PFSK-1 (cell line): ENCODE results near the gene SLIRP.

Experiments
- FOXP2 ChIP-seq: optimal IDR thresholded peaks from 2 replicates; pipeline ENCODE3; 2011; ENCODE audit warnings: borderline replicate concordance, control low read depth, inconsistent platforms; ENCODE audit not compliant: insufficient read depth; ENCODE audit errors: extremely low read length, extremely low read depth
- POLR2AphosphoS5 ChIP-seq: IDR thresholded peaks from 2 replicates; pipeline ENCODE4 v1.6.1; 2012; ENCODE audit warnings: low read depth, mild to moderate bottlenecking, control low read depth, low read length, moderate library complexity
- REST ChIP-seq, 2 experiments: IDR thresholded peaks; 2 replicates each; pipeline versions ENCODE4 v1.6.1 to v1.8.0; 2011 to 2012; ENCODE audit warnings: low read depth in 2 of 2, low read length in 2 of 2, control low read depth in 1 of 2, inconsistent platforms in 1 of 2, mild to moderate bottlenecking in 1 of 2, moderate library complexity in 1 of 2; ENCODE audit not compliant: insufficient read depth in 1 of 2
- SIN3A ChIP-seq: IDR thresholded peaks from 2 replicates; pipeline ENCODE4 v1.6.1; 2012; ENCODE audit warnings: mild to moderate bottlenecking, low read length, moderate library complexity, borderline replicate concordance; ENCODE audit not compliant: insufficient read depth
- TAF1 ChIP-seq: IDR thresholded peaks from 2 replicates; pipeline ENCODE4 v1.6.1; 2012; ENCODE audit warnings: low read length, control low read depth, borderline replicate concordance; ENCODE audit not compliant: insufficient read depth

The SLIRP gene

GRCh38 chr14:77673193-77673592, 34.7 kb upstream of the SLIRP start:
- TF ChIP-seq TAF1 (no peak), POLR2AphosphoS5 (no peak), SIN3A (no peak), REST (IDR thresholded peaks at IDR 0.05; ENCODE audit: insufficient read depth in 1 of 2, low read depth in 2 of 2, low read length in 2 of 2) (no peak), FOXP2 (no peak)

GRCh38 chr14:77674931-77675330, 33.0 kb upstream of the SLIRP start:
- no peak for TF ChIP-seq POLR2AphosphoS5
- no peak for TF ChIP-seq REST (IDR thresholded peaks at IDR 0.05; ENCODE audit: insufficient read depth in 1 of 2, low read depth in 2 of 2, low read length in 2 of 2)
- TF ChIP-seq FOXP2: no peak
- TF ChIP-seq SIN3A: no peak
- no peak for TF ChIP-seq TAF1

- TF ChIP-seq POLR2AphosphoS5: no peak
- no peak for TF ChIP-seq TAF1
- TF ChIP-seq FOXP2: no peak
- TF ChIP-seq REST (IDR thresholded peaks at IDR 0.05; ENCODE audit: insufficient read depth in 1 of 2, low read depth in 2 of 2, low read length in 2 of 2): no peak
- TF ChIP-seq SIN3A: no peak
Observed at GRCh38 chr14:77681196-77682157, 26.4 kb upstream of the SLIRP start.

GRCh38 chr14:77682158-77682553, 25.7 kb upstream of the SLIRP start:
- no peak for TF ChIP-seq FOXP2
- TF ChIP-seq POLR2AphosphoS5: no peak
- TF ChIP-seq SIN3A: no peak
- no peak for TF ChIP-seq TAF1
- TF ChIP-seq REST (IDR thresholded peaks at IDR 0.05; ENCODE audit: insufficient read depth in 1 of 2, low read depth in 2 of 2, low read length in 2 of 2): no peak
